ENCODE results near the gene WDR53. TPM values are rescaled to one million over a fixed set of nuclear protein-coding genes. Genes with fewer than 3 reads are reported as not detected.

WDR53 gene
- polyA plus RNA-seq, 3 donors: 4.1 to 6.7 (median 5.3) TPM

GRCh38 chr3:196602673-196603072, 34.3 kb upstream of the WDR53 start:
- Mint-ChIP-seq H3K36me3 (no peaks in the 10 kb centered on the region), H3K9me3 (peaks cover 0 to 9% (median 4%) of the 10 kb centered on the region in 7 donors), H3K27ac (no peak overlapping the region), H3K4me3 (no peak overlapping the region), H3K27me3 (ENCODE audit: low read depth in 3 of 3) (peaks cover 2 to 12% (median 10%) of the 10 kb centered on the region in 3 donors), H3K4me1 (peaks cover 17% of the 10 kb centered on the region)
- no peak overlapping the region for H3K4me2 ChIP-seq (replicated peaks; ENCODE audit: extremely low read depth, low read length, poor library complexity, severe bottlenecking)
- H2AFZ ChIP-seq (ENCODE audit: insufficient read depth, low read depth, low read length, poor library complexity, severe bottlenecking): no peak overlapping the region
- no peak for TF ChIP-seq CTCF (IDR thresholded peaks at IDR 0.05)
- no peak overlapping the region for H3K4me3 ChIP-seq (replicated peaks in 1 of 3; ENCODE audit: low read depth in 2 of 3, low read length in 3 of 3)
- H3K27me3 ChIP-seq (ENCODE audit: control insufficient read depth in 2 of 2, insufficient read depth in 2 of 2, low read length in 2 of 2): peaks cover 0 to 5% of the 10 kb centered on the region in 2 donors
- no peak overlapping the region for H3K27ac ChIP-seq (ENCODE audit: low read depth in 1 of 2, low read length in 2 of 2)
- DNase-seq: no peak
- no peaks in the 10 kb centered on the region for H4K20me1 ChIP-seq (ENCODE audit: insufficient read depth, low read length)
- intact Hi-C loops (cut with micrococcal nuclease): no loop called here
- no peaks in the 10 kb centered on the region for H3K36me3 ChIP-seq (replicated peaks in 1 of 2; ENCODE audit: control insufficient read depth in 1 of 2, insufficient read depth in 2 of 2, low read length in 2 of 2)
- H3K9me3 ChIP-seq (replicated peaks in 1 of 2; ENCODE audit: control insufficient read depth in 1 of 2, insufficient read depth in 1 of 2, low read length in 2 of 2): no peaks in the 10 kb centered on the region
- H3K4me1 ChIP-seq (ENCODE audit: control insufficient read depth in 1 of 2, insufficient read depth in 2 of 2, low read length in 2 of 2): peaks cover 0 to 5% of the 10 kb centered on the region in 2 donors
- 100% methylated on average over 5 of the region's 6 CpGs for WGBS (ENCODE audit: insufficient coverage)
- H3K79me2 ChIP-seq (ENCODE audit: insufficient read depth, low read length): no peaks in the 10 kb centered on the region
- H3K9ac ChIP-seq (ENCODE audit: insufficient read depth, low read length, poor library complexity, severe bottlenecking): no peak overlapping the region

GRCh38 chr3:196600359-196600758, 32.0 kb upstream of the WDR53 start:
- peaks cover 3 to 5% of the 10 kb centered on the region in 2 donors for H3K4me1 ChIP-seq (ENCODE audit: control insufficient read depth in 1 of 2, insufficient read depth in 2 of 2, low read length in 2 of 2)
- H3K9ac ChIP-seq (ENCODE audit: insufficient read depth, low read length, poor library complexity, severe bottlenecking): no peak overlapping the region
- intact Hi-C loops (cut with micrococcal nuclease): no loop called here
- no peak overlapping the region for H3K27ac ChIP-seq (ENCODE audit: low read depth in 1 of 2, low read length in 2 of 2)
- H3K4me1 Mint-ChIP-seq: peaks cover 20% of the 10 kb centered on the region
- H3K27me3 ChIP-seq (ENCODE audit: control insufficient read depth in 2 of 2, insufficient read depth in 2 of 2, low read length in 2 of 2): peaks cover 0 to 11% of the 10 kb centered on the region in 2 donors
- no peak overlapping the region for H3K4me3 ChIP-seq (replicated peaks in 1 of 3; ENCODE audit: low read depth in 2 of 3, low read length in 3 of 3)
- no peak overlapping the region for H2AFZ ChIP-seq (ENCODE audit: insufficient read depth, low read depth, low read length, poor library complexity, severe bottlenecking)
- no peak overlapping the region for H3K27ac Mint-ChIP-seq
- H4K20me1 ChIP-seq (ENCODE audit: insufficient read depth, low read length): no peaks in the 10 kb centered on the region
- WGBS (ENCODE audit: insufficient coverage): no CpG with 5 or more reads among the region's 7 CpGs
- H3K79me2 ChIP-seq (ENCODE audit: insufficient read depth, low read length): no peaks in the 10 kb centered on the region
- no peaks in the 10 kb centered on the region for H3K9me3 ChIP-seq (replicated peaks in 1 of 2; ENCODE audit: control insufficient read depth in 1 of 2, insufficient read depth in 1 of 2, low read length in 2 of 2)
- TF ChIP-seq CTCF (IDR thresholded peaks at IDR 0.05): no peak
- no peak overlapping the region for H3K4me2 ChIP-seq (replicated peaks; ENCODE audit: extremely low read depth, low read length, poor library complexity, severe bottlenecking)
- no peak for DNase-seq
- peaks cover 0 to 12% (median 5%) of the 10 kb centered on the region in 7 donors for H3K9me3 Mint-ChIP-seq
- H3K4me3 Mint-ChIP-seq: no peak overlapping the region
- no peaks in the 10 kb centered on the region for H3K36me3 ChIP-seq (replicated peaks in 1 of 2; ENCODE audit: control insufficient read depth in 1 of 2, insufficient read depth in 2 of 2, low read length in 2 of 2)
- peaks cover 9 to 29% (median 19%) of the 10 kb centered on the region in 3 donors for H3K27me3 Mint-ChIP-seq (ENCODE audit: low read depth in 3 of 3)
- H3K36me3 Mint-ChIP-seq: no peaks in the 10 kb centered on the region

Data from CD14-positive monocyte (primary cell).